ENCODE measurements around the gene LGALS9C.
A peak's percentile ranks its signal among the peaks of the same experiment; 100 is the strongest.
"Not testable (repeated sequence)": the region's sequence is repeated elsewhere in the genome, so short reads cannot be mapped to it uniquely, and the experiment has no call there.

The LGALS9C gene

GRCh38 chr17:18476508-18477308 is at the start of gene LGALS9C:
LGALS9C (plus strand) TSS chr17:18476789; CDS start chr17:18476855, 66 bp downstream.
- not testable (repeated sequence) for DNase-seq (ENCODE audit: low read depth in 2 of 2, low spot score in 1 of 2)

- not testable (repeated sequence) for DNase-seq (ENCODE audit: low read depth in 2 of 2, low spot score in 1 of 2)
Measured at GRCh38 chr17:18432206-18432605, 44.4 kb upstream of the LGALS9C start.

GRCh38 chr17:18439465-18439870 is 37.1 kb upstream of the LGALS9C start:
- not testable (repeated sequence) for DNase-seq (ENCODE audit: low read depth in 2 of 2, low spot score in 1 of 2)

GRCh38 chr17:18442093-18442492 is 34.5 kb upstream of the LGALS9C start:
- DNase-seq (ENCODE audit: low read depth in 2 of 2, low spot score in 1 of 2) = peak; percentile 9 to 16

GRCh38 chr17:18442532-18442931 is 34.1 kb upstream of the LGALS9C start:
- not testable (repeated sequence) for DNase-seq (ENCODE audit: low read depth in 2 of 2, low spot score in 1 of 2)

GRCh38 chr17:18447476-18448205 is 28.9 kb upstream of the LGALS9C start:
- not testable (repeated sequence) for DNase-seq (ENCODE audit: low read depth in 2 of 2, low spot score in 1 of 2)

- not testable (repeated sequence) for DNase-seq (ENCODE audit: low read depth in 2 of 2, low spot score in 1 of 2)
Measured at GRCh38 chr17:18448311-18448710, 28.3 kb upstream of the LGALS9C start.

GRCh38 chr17:18449833-18450232 is 26.8 kb upstream of the LGALS9C start:
- not testable (repeated sequence) for DNase-seq (ENCODE audit: low read depth in 2 of 2, low spot score in 1 of 2)

GRCh38 chr17:18450998-18451397 is 25.6 kb upstream of the LGALS9C start:
- not testable (repeated sequence) for DNase-seq (ENCODE audit: low read depth in 2 of 2, low spot score in 1 of 2)

- DNase-seq (ENCODE audit: low read depth in 2 of 2, low spot score in 1 of 2) = not testable (repeated sequence)
Measured at GRCh38 chr17:18451969-18452368, 24.6 kb upstream of the LGALS9C start.

- not testable (repeated sequence) for DNase-seq (ENCODE audit: low read depth in 2 of 2, low spot score in 1 of 2)
Measured at GRCh38 chr17:18459035-18459434, 17.6 kb upstream of the LGALS9C start.

- not testable (repeated sequence) for DNase-seq (ENCODE audit: low read depth in 2 of 2, low spot score in 1 of 2)
Measured at GRCh38 chr17:18463831-18464502, 12.6 kb upstream of the LGALS9C start.

GRCh38 chr17:18466250-18466983 is 10.2 kb upstream of the LGALS9C start:
- not testable (repeated sequence) for DNase-seq (ENCODE audit: low read depth in 2 of 2, low spot score in 1 of 2)

GRCh38 chr17:18467001-18467400 is 9.6 kb upstream of the LGALS9C start:
- DNase-seq (ENCODE audit: low read depth in 2 of 2, low spot score in 1 of 2) = not testable (repeated sequence)

GRCh38 chr17:18468472-18469171 is 8.0 kb upstream of the LGALS9C start:
- DNase-seq (ENCODE audit: low read depth in 2 of 2, low spot score in 1 of 2) = not testable (repeated sequence)

GRCh38 chr17:18469837-18470236 is 6.8 kb upstream of the LGALS9C start:
- not testable (repeated sequence) for DNase-seq (ENCODE audit: low read depth in 2 of 2, low spot score in 1 of 2)

GRCh38 chr17:18470345-18470930 is 6.2 kb upstream of the LGALS9C start:
- not testable (repeated sequence) for DNase-seq (ENCODE audit: low read depth in 2 of 2, low spot score in 1 of 2)

GRCh38 chr17:18473967-18474366 is 2.6 kb upstream of the LGALS9C start:
- DNase-seq (ENCODE audit: low read depth in 2 of 2, low spot score in 1 of 2) = not testable (repeated sequence)

- not testable (repeated sequence) for DNase-seq (ENCODE audit: low read depth in 2 of 2, low spot score in 1 of 2)
Measured at GRCh38 chr17:18474754-18475153, 1.8 kb upstream of the LGALS9C start.

- DNase-seq (ENCODE audit: low read depth in 2 of 2, low spot score in 1 of 2) = not testable (repeated sequence)
Measured at GRCh38 chr17:18477367-18477766, 778 bp downstream of the LGALS9C start.

Measured in stimulated activated CD8-positive, alpha-beta memory T cell treated with anti-CD3 and anti-CD28 coated beads, Interleukin-4, amount 100 ng/mL, for 1 hour (primary cell).